Measurements from ENCODE around the gene UBE4B. TPM values are rescaled to one million over a fixed set of nuclear protein-coding genes. Genes with fewer than 3 reads are reported as not detected.

Gene UBE4B
- total RNA-seq, 1 donor from 2014 or later: 62.2 TPM

- DNase-seq (ENCODE audit: extremely low spot score, unreplicated experiment): no peak
- Mint-ChIP-seq H3K36me3 (ENCODE audit: unreplicated experiment) (no peaks in the 10 kb centered on the region), H3K27me3 (ENCODE audit: unreplicated experiment) (no peaks in the 10 kb centered on the region), H3K4me3 (ENCODE audit: unreplicated experiment) (peak overlapping the region; percentile 95), H3K4me1 (ENCODE audit: unreplicated experiment) (peaks cover 43% of the 10 kb centered on the region), H3K27ac (ENCODE audit: unreplicated experiment) (peak overlapping the region; percentile 97), H3K9me3 (ENCODE audit: unreplicated experiment) (no peaks in the 10 kb centered on the region)
- TF ChIP-seq CTCF (IDR thresholded peaks at IDR 0.05): no peak
Observed at GRCh38 chr1:10211805-10212410, 179.2 kb downstream of the UBE4B start.

- no peak for TF ChIP-seq CTCF (IDR thresholded peaks at IDR 0.05)
- Mint-ChIP-seq H3K4me3 (ENCODE audit: unreplicated experiment) (peak overlapping the region; percentile 95), H3K27ac (ENCODE audit: unreplicated experiment) (peak overlapping the region; percentile 97), H3K9me3 (ENCODE audit: unreplicated experiment) (no peaks in the 10 kb centered on the region), H3K36me3 (ENCODE audit: unreplicated experiment) (no peaks in the 10 kb centered on the region), H3K27me3 (ENCODE audit: unreplicated experiment) (no peaks in the 10 kb centered on the region), H3K4me1 (ENCODE audit: unreplicated experiment) (peaks cover 47% of the 10 kb centered on the region)
- DNase-seq (ENCODE audit: extremely low spot score, unreplicated experiment): no peak
Observed at GRCh38 chr1:10212476-10212875, 179.7 kb downstream of the UBE4B start.

GRCh38 chr1:10213186-10213705 is 180.5 kb downstream of the UBE4B start:
- peaks cover 54% of the 10 kb centered on the region for H3K4me1 Mint-ChIP-seq (ENCODE audit: unreplicated experiment)
- H3K4me3 Mint-ChIP-seq (ENCODE audit: unreplicated experiment): no peak overlapping the region

GRCh38 chr1:10216090-10216749 is 183.5 kb downstream of the UBE4B start:
- no peak overlapping the region for H3K4me3 Mint-ChIP-seq (ENCODE audit: unreplicated experiment)
- no peak for TF ChIP-seq CTCF (IDR thresholded peaks at IDR 0.05)
- H3K4me1 Mint-ChIP-seq (ENCODE audit: unreplicated experiment): peaks cover 51% of the 10 kb centered on the region
- H3K9me3 Mint-ChIP-seq (ENCODE audit: unreplicated experiment): no peaks in the 10 kb centered on the region
- H3K27me3 Mint-ChIP-seq (ENCODE audit: unreplicated experiment): no peaks in the 10 kb centered on the region
- no peak for DNase-seq (ENCODE audit: extremely low spot score, unreplicated experiment)
- no peaks in the 10 kb centered on the region for H3K36me3 Mint-ChIP-seq (ENCODE audit: unreplicated experiment)
- H3K27ac Mint-ChIP-seq (ENCODE audit: unreplicated experiment): peak overlapping the region; percentile 71

More at GRCh38 chr1:10213186-10213705, 180.5 kb downstream of the UBE4B start:
- no peaks in the 10 kb centered on the region for H3K9me3 Mint-ChIP-seq (ENCODE audit: unreplicated experiment)
- DNase-seq (ENCODE audit: extremely low spot score, unreplicated experiment): no peak
- H3K27ac Mint-ChIP-seq (ENCODE audit: unreplicated experiment): peak overlapping the region; percentile 43
- H3K27me3 Mint-ChIP-seq (ENCODE audit: unreplicated experiment): no peaks in the 10 kb centered on the region
- no peaks in the 10 kb centered on the region for H3K36me3 Mint-ChIP-seq (ENCODE audit: unreplicated experiment)
- no peak for TF ChIP-seq CTCF (IDR thresholded peaks at IDR 0.05)

GRCh38 chr1:10217748-10218441 is 185.1 kb downstream of the UBE4B start:
- no peak overlapping the region for H3K4me3 Mint-ChIP-seq (ENCODE audit: unreplicated experiment)
- H3K9me3 Mint-ChIP-seq (ENCODE audit: unreplicated experiment): no peaks in the 10 kb centered on the region
- H3K36me3 Mint-ChIP-seq (ENCODE audit: unreplicated experiment): no peaks in the 10 kb centered on the region
- TF ChIP-seq CTCF (IDR thresholded peaks at IDR 0.05): no peak
- H3K4me1 Mint-ChIP-seq (ENCODE audit: unreplicated experiment): peaks cover 45% of the 10 kb centered on the region
- no peak for DNase-seq (ENCODE audit: extremely low spot score, unreplicated experiment)
- peak overlapping the region; percentile 18 for H3K27ac Mint-ChIP-seq (ENCODE audit: unreplicated experiment)
- H3K27me3 Mint-ChIP-seq (ENCODE audit: unreplicated experiment): no peaks in the 10 kb centered on the region
